GM21367 (cell line): ENCODE data around the gene KAZN.

Source experiments
- ATAC-seq: cut with Tn5 transposase; IDR thresholded peaks from one replicate; pipeline ENCODE4 v1.9.1; 2021; ENCODE audit not compliant: unreplicated experiment

Gene KAZN

DNA sequence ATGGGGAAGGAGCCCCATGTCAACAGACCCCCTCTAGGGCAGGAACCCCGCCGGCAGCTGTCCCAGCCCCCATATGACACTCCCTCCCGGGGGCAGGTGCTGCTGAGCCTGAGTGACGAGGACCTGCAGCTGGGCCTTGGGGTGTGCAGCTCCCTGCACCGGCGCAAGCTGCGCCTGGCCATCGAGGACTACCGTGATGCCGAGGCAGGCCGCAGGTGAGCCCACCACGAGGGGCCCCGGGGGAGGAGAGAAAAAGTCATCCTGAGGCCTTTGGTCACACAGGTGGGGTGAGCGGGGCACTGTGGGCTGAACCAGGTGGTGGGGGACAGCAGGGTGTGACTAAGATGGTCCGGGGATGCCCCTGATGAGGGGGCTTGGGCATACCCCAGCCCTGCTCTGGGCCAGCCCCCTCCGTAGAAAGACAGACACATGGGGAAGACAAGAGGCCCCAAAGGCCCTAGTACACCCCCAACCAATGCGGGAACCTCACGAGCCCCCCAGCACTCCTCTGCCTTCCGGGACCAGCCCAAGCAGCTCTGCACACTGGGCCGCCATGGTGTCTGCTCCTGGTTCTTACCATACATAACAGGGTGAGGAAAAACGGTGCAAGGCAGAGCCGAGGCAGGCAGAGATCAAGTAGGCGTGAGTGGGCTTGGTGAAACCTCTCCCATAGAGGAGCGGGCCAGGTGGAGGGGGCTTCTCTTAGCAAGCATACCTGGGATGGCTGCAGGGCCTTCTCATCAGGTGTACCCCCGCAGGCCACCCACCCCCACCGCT, 496.4 kb downstream of the KAZN start:
- ATAC-seq = no peak

DNA sequence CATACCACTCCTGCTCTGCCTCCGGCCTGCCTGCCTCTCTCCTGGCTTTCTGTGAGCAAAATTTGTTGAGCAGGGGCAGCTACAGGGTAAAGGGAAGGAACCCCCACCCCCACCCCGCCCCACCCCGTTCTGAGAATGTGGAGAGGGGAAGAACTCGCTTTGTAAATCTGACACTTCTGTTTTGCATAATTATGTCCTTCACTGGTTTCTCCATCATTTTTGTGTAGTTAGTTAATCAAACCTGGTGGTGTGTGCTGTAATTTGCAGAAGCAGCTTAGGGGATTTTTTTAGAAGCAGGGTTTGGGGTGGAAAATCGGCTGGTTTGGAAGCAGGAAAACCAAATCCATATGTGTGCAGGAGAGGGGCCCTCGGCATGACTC, 497.0 kb downstream of the KAZN start:
- no peak for ATAC-seq

DNA sequence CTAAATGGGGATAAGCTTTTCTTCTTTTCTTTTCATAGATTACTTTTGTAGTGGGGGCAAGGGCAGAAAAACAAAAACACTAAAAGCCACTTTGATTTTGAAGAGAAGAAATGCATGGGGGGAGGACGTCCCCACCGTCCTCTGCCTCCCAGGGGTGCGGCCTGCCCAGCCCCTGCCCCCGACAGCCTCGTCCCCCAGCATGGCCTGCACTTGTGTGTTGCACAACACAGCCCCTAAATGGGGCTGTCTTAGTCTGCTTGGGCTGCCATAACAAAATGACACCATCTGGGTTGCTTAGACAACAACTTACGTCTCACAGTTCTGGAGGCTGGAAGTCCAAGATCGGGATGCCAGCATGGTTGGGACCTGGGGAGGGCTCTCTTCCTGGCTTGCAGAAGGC, 497.8 kb downstream of the KAZN start:
- no peak for ATAC-seq

- no peak for ATAC-seq
Observed at GRCh38 chr1:15098176-15099125, 500.0 kb downstream of the KAZN start.

GRCh38 chr1:15099441-15100120, 501.1 kb downstream of the KAZN start:
- no peak for ATAC-seq

DNA sequence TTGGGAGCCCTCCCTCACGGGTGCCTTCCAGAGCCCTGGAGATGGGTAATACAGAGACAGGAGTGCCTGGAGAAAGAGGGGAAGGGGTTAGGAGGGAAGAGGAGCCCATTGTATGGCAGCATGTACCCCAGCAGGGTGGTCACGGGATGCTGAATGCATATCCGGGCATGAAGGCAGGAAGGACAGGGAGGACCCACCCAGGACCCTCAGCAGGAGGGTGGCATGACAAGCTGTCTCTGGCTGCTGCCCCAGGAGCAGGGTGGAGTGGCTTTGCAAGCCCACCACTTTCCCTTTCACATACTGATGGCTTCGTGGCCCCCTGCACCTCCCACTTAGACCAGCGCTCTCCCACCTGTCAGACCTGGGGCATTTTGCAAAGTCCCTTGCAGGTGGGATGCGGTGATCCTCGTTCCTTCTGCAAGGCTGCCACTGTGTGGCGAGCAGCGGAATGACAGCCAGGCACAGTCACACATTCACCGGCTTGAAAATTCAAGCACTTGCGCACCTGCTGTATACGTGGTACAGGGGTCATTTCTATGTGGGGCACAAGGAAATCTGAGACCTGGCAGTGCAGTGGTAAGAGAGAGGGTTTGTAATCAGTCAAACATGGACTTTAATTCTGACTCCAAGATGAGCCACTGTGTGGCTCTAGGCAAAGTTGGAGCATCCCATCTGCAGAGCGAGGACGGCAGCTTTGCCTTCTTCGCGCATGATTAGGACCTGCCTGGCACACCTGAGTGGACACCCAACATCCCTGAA, 501.8 kb downstream of the KAZN start:
- ATAC-seq = no peak

DNA sequence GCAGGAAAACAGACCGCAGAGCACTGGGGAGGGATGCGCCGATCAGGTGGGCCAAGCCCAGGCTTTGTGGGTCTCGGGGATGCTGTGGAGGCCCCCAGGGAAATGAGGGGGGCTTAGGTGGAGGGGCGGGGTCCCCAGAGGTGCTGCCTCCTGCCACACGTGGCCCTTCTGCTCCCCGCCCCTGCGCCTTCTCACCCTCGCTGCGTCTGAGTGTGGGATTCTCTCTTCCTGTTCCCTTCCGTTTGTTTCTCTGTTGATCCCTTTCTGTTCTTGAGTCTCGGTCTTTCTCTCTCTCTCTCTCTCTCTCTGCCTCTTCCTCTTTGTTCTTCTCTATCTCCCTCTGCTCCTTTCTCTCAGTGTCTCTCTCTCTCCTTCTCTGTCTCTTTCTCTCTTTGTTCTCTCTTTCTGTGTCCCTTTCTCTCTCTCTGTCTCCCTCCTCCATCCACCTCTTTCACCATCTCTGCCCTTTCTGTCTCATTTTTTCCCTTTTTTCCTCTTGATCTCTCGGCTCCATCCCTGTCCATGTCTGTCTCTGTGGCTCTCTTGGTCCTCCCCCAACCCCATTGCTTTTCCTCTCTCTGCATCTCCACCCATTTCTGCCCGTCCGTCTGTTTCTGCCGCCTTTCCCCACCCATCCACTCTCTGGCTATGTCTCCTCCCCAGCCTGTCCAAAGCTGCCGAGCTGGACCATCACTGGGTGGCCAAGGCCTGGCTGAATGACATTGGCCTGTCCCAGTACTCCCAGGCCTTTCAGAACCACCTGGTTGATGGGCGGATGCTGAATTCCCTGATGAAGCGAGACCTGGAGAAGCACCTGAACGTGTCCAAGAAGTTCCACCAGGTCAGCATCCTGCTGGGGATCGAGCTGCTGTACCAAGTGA, 502.6 kb downstream of the KAZN start:
- no peak for ATAC-seq

GRCh38 chr1:15101801-15102200, 503.3 kb downstream of the KAZN start:
- no peak for ATAC-seq

GRCh38 chr1:15102646-15103045, 504.2 kb downstream of the KAZN start:
- no peak for ATAC-seq

GRCh38 chr1:15103211-15103610, 504.7 kb downstream of the KAZN start:
- ATAC-seq = no peak

- ATAC-seq = no peak
Observed at GRCh38 chr1:15103906-15104305, 505.4 kb downstream of the KAZN start.

DNA sequence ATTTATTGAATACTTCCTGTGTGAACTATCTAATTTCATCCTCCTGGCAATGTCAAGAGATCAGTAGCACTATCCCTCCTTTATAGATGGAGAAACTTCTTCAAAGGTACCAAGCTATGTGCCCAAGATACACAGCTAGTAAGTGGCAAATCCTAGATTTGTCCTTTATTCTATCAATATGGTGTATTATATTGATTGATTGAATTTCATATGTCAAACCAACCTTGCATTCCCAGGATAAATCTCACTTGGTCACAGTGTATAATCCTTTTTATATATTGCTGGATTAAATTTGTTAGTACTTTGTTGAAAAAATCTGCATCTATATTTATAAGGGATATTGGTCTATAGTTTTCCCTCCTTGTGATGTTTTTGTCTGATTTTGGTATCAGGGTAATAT, 506.3 kb downstream of the KAZN start:
- no peak for ATAC-seq

GRCh38 chr1:15106608-15107007, 508.1 kb downstream of the KAZN start:
- ATAC-seq = no peak

DNA sequence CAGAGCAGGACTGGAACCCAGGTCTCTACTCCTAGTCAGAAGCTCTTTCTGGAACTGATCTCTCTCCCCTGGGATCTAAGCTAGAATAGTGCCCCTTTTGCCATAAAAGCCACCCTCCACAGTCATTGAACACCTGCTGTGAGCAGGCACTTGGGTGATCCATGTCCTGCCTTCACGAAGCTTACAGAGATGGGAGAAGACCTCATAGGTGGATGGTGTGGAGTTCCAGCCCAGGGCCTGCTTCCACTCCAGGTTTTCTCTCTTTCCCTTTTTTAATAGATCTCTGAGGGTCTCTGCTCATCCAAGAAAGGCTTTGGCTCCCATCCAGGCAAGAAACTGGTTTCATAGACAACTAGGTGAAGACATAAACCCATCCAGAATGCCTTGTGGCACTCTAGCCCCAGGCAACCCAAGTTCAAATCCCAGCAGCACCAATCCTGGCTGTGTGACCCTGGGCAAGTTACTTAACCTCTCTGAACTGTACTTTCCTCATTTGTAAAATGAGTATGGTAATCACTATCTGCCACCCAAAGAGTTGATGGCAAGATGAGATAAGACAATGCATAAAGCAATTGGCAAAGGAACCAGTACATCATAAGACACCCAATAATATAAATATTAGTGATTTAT, 508.7 kb downstream of the KAZN start:
- no peak for ATAC-seq

DNA sequence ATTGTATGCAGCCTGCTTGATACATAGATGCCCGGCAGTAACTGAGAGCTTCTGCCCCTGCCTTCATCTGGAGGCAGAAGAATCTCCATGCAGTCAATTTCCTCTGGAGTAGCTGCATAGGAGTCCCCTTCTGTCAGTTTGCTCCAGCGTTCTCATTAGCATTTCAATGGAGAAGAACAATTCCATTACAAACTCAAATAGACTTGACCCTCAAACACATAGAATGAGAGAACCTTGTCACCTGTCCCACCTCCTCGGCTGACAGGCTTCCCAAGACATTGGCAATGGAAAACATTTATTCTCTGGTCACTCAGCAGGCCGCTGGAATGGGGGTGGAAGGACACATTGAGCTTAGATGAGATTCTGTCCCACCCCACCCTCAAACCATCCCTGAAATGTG, 509.4 kb downstream of the KAZN start:
- ATAC-seq = no peak

DNA sequence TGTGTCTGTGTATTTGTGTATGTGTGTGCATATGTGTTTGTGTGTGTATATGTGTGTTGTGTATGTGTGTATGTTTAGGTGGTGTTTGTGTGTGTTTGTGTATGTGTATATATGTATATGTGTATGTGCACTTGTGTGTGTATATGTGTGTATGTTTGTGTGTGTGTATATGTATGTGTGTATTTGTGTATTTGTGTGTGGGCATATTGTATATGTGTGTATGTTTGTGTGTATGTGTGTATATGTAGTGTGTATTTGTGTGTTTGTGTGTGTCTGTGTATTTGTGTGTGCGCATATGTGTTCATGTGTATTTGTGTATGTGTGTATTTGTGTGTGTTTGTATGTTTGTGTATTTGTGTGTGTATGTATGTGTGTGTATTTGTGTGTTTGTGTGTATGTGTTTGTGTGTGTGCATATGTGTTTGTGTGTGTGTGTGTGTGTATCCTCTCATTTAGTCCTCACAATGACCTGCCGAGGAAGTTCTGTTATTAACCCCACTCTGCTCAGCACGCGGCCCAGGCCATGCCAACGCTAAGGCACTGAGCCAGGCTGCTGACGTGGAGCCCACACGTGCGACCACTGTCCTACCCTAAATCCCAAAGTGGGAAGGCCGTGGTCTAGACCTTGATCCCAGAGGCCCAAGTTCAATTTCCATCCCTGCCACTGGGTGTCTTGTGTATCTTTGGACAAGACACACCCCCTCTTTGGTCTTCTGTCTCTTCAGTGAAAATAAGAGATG, 511.8 kb downstream of the KAZN start:
- ATAC-seq = no peak

DNA sequence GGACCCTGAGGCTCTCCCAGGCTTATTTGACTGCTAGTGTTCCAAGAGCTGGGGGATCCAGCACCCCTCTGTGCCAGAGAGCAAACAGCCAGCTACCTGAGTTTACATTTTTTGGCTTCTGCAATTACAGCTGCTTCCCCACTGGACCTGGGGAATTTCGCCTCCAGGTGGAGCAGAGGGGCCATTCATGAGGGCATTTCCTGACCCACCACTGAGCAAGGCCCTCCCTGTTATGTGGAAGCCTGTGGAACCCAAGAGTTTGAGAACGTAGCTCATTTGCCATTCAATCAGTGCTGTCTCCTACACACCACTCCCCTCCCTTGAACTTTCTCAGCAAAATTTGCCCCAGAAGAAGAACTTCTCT, 512.4 kb downstream of the KAZN start:
- ATAC-seq = no peak

DNA sequence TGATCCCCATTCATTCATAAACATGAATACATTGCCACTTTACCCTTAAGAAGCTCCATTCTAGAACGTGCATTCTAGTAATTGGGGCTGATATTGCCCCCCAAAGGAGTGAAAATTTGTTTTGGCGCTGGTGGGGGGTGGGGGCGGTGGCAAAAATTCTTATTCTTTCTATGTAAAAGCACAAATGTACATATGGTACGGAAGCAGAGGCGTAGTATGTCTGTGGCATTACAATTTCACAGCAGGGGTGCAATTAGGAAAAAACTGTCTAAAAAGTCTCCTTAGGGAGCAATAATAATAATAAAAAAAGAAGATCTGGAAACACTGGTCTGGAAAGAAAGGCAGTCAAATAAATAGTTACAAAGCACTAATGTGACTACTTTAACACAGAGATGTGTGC, 514.7 kb downstream of the KAZN start:
- no peak for ATAC-seq

DNA sequence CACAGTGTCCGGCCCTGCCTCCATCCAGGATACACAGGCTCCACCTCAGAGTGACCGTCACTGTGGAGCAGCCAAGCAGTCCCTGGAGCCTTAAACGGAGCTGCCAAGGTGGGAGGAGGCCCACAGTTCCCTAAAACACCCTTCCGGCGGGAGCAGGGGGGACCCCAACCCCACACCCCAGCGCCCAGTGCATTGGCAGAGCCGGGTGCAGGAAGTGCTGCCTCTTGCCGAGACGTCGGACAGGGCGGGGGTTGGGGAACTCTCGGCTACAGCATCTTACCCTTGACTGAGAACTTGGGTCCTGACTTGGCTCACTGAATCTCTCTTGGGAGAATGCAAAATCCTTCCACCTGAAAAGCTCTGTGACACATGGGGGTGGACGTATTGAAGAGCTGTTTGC, 516.4 kb downstream of the KAZN start:
- no peak for ATAC-seq
